Stimulated activated CD4-positive, alpha-beta T cell treated with anti-CD3 and anti-CD28 coated beads, Interleukin-15, amount 100 ng/mL, for 1 hour (primary cell): Measurements from ENCODE around the gene SLC6A20.
"Not testable (repeated sequence)": the region's sequence is repeated elsewhere in the genome, so short reads cannot be mapped to it uniquely, and the experiment has no call there.

Experiments
- DNase-seq, 2 donors: peaks; one replicate each; pipeline ENCODE4 v3.0.0-alpha.2; 2020; ENCODE audit warnings: low read depth in 1 of 2, low spot score in 1 of 2

Gene SLC6A20

DNA sequence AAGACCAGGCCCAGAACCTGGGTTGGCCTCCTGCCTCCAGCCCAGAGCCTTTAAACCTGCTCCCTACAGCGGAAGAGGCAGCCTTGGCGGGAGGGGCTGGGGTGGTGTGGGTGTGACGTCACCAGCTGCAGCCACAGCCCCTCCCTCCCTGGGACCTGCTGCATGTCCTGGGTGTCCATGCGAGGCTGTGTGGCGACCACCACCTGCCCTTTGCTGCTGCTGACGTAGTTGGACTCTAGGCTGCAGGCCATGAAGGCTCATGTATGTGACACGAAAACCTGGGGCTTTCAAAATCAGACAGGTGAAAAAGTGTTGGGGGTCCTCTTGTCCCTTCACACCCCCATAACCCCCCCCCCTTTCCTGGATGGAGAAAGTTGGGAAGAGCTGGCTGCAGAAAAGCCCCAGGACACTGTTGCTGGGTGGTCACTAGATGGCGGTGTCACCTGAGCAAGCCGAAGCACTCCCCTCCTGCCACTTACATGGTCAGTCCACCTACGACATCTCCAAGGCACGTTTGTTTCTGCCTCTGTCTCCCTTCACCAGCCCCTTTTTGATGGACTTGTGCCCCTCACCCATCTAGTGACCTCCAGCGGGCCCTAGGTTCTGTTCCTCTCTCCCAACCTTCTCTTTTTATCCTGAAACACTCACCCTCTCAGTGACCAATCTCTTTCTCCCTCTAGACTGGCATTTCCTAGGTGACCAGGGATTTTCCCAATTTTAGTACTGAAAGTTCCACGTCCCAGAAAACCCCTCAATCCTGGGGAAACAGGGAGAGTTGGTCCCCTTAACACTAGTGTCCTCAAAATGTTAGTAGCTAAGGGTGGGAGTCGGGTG lies 35.2 kb downstream of the SLC6A20 start:
- DNase-seq: peak in 1 of 2 donors; percentile 14

DNA sequence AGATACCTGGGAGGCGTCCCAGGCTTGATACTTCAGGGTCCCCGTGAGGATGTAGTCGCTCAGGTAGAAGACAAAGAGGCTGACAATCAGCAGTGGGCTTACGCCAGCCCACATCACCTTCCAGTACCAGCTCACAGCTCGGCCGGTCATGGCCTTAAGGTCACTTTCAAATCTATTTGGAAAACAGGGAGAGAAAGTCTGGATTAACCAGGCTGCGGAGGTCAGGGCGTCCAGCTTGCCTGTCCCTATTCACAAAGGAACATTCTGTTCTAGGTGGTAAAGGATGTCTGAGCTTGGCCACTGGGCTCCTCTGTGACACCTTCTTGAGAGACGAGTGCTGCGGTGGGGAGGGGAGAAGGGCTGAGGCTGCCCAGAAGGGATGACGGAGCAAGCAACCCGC lies 36.5 kb downstream of the SLC6A20 start:
- DNase-seq: no peak

DNA sequence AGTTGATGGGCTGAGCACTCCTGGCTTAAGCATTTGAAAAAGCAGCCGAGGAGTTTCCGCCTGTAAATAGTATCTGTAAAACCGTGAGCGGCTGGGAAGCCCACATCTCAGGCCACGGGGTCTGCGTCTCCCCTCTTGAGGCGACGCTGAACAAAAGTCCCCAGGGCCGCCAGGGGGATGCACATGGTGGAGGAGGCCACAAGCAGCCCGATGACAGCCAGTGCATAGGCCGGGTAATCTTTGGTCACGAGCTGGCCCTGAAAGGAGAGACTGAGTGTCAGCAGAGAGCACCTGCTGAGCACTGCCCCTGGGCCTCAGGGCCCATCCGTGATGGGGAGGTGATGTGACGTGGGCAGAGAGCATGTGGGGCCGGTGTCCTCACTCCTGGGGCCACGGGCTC lies 37.5 kb downstream of the SLC6A20 start:
- no peak for DNase-seq

DNA sequence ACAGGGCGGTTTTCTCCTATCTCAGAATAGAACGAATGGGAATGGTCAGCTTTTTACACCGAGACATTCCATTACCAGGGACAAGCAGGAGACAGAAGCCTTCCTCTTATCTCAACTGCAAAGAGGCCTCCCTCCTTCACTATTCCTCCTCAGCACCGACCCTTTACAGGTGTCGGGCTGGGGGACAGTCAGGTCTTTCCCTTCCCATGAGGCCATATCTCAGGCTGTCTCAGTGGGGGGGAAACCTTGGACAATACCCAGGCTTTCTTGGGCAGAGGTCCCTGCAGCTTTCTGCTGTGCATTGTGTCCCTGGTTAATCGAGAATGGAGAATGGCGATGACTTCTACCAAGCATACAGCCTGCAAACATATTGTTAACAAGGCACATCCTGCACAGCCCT lies 39.2 kb downstream of the SLC6A20 start:
- DNase-seq: not testable (repeated sequence)

DNA sequence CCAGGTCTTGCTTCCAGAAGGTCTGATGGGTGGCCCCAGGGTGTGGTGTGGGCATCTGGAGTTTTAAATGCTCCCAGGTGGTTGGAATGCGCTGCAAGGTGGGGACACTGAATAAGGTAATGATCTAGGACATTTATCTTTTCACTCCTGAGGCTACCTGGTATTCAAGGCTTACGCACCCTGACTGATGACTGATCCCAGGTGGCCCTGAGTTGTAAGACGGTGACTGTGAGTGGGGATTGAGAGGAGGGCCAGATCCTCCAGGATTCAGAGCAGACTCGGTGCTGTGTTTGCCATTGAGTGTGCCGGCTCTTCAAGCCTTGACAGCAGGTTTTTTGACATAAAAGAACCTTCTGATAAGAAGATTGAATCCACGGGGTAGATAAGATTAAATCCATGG lies 40.3 kb downstream of the SLC6A20 start:
- DNase-seq: no peak

GRCh38 chr3:45754461-45754860 lies 41.9 kb downstream of the SLC6A20 start:
- no peak for DNase-seq

GRCh38 chr3:45753095-45753494 lies 43.2 kb downstream of the SLC6A20 start:
- DNase-seq: no peak

DNA sequence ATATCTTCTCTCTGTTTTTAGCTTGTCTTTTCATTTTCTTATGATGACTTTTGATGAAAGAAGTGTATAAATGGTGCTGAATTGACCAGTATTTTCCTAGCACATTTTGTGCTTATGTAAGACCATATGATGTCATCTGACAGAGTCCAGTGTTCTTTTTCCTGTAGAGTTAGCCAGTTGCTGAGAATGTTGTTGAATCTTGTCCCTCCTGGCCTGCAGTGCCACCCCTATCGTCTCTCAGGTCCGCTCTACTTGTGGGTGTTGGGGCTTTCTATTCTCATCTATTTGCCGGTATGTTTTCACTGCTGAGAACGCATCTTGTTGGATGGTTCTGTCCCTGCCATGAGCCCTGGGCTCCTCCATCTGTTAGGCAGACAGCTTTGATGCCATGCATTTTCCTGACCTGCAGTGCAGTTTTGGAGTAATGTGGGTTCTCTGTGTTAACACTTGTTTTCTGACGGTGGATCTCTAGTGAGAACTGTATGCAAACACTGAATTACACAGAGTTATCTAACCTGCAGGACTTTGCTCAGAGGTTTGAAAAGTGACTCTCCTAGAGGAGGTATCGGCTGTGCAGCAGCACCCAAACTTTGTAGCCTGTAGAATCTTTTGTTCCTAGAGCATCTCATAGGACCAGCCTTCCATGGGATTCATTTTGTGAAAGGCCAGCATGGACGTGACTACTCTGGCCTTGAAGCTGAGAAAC lies 44.6 kb downstream of the SLC6A20 start:
- DNase-seq: no peak

GRCh38 chr3:45749880-45750279 lies 46.5 kb downstream of the SLC6A20 start:
- no peak for DNase-seq

- not testable (repeated sequence) for DNase-seq
Observed at GRCh38 chr3:45749036-45749600, 47.2 kb downstream of the SLC6A20 start.

DNA sequence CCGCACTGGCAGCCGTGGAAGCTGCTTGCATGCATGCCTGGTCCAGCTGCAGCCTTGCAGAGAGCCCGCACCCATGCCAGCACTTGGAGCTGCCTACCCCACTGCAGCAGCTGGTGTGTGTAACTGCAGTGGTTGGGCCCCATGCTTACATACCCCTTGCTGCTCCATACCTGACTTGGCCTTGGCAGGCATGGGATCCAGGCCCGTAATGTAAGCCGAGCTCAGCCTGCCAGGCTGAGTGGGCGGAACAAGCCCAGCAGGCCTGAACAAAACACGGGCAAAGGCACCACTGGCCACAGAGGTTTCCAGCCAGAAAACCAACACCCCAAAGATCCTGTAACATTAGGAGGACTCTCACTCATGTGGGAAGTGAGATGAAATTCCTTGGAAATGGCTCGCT lies 48.3 kb downstream of the SLC6A20 start:
- no peak for DNase-seq

DNA sequence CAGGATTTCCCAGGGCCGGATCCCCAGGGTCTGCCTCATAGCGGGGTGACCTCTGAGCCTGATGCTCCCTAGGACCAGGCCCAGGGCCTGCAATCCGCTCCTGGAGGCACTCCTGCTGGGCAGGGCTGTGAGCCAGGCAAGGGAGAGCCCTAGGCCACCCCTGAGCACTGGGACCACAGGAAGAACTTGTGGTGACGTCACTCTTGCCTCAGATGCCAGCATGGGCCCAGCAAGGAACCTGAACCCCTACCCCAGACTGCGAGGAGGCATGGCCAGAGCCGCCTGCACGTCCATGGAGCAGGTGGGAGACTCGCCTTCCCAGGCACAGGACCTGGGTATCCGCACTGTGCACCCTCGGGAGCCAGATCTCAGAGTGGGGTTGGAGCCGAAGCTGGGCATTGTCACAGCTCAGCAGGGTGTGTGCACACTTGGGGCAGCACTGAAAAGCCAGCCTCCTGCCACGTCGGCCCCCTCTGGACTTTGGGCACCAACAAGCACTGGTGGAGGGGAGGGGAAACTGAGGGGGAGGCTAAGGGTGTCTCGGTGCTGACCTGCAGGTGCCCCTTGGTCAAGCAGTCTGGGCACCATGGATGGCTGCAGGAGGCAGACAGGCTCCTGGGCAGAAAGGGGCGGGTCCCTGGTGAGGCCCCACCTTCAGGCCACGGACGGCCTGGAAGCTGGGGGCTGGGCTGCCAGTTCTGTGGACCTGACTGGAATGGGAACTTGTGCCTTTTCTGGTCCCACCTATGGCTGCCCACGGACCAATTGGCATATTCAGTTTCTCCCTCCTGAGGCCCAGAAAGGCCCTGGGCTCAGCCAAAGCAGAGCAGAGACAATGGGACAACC lies 49.3 kb downstream of the SLC6A20 start:
- DNase-seq: no peak

DNA sequence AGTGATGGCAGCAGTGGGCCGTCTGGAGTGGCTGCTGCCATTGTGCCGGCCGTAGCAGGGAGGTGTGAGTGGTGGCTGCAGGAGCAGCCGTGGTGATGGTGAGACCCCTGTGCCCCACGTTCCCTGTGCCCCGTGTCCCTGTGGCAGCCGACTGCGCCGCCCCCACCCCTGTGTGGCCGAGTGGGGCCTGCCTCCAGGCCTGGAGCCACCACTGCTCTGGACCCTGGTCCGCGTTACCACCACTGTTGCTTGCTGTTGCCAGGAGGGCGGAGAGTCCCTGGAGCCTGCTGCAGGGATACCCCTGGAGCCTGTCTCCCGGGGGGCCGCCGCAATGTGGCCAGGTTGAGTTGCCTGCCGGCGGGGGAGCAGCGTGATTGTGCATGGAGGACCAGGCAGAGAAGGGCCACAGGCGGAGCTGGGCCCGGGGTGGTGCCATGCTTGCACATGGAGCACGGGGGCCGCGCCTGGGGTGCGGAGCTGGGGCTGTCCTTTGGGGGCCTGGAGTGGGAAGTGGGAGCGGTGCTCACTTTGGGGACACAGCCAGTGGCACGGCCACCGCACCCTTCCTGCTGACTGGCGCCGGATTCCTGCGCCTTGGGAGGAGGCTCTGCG lies 50.1 kb downstream of the SLC6A20 start:
- DNase-seq: no peak

- DNase-seq: no peak
Observed at GRCh38 chr3:45742461-45743089, 53.8 kb downstream of the SLC6A20 start.

DNA sequence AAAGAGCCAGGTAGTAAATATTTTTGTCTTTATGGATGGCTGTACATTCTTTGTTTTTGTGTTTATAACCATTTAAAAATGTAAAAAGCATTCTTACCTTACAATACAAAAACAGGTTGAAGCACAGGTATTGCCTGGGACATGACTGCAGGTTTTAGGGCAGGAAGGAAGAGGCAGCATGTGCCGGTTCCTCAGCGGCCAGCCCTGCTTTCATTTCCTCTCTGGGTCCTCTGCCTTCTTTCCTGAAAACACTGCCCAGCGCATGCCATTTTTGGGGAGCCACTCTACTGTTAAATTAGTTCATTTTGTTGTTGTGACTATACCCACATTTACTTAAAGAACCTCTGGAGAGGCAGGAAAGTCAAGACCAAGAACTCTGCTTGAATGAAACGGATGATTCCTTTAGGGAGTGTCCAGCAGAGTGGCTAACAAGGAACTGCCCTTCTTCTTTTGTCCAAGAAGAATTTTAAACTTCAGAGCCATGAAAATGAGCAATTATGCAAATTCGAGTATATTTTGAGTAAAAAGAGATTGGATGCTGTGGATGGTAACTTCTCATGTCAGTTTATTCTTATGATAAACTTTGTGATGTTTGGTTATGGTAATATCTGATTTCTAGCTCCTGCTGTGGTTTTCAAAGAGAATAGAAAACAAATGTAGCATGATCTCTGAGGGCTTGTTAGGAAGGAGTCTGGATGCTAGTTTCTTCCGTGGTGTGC lies 54.4 kb downstream of the SLC6A20 start:
- no peak for DNase-seq

DNA sequence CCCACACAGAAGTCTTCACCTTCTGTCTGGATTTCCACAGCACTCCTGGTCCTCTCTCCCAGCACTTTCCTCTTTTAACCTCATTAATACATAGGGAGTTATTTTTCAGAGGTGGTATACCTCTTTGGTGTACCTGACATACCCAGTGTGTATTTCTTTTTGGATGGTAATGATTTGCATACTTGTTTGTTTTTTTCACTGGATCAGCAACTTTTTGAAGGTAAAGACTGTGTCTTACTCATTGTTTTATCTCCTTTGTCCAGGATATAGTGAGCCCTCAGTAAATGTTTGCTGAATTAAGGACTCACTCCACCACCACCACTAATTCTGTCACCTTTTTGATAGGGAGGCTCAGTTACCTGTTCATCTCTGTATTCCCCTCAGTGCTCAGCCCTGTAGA lies 55.1 kb downstream of the SLC6A20 start:
- no peak for DNase-seq

GRCh38 chr3:45739991-45740390 lies 56.3 kb downstream of the SLC6A20 start:
- no peak for DNase-seq

- DNase-seq: no peak
Observed at GRCh38 chr3:45737234-45737633, 59.1 kb downstream of the SLC6A20 start.

DNA sequence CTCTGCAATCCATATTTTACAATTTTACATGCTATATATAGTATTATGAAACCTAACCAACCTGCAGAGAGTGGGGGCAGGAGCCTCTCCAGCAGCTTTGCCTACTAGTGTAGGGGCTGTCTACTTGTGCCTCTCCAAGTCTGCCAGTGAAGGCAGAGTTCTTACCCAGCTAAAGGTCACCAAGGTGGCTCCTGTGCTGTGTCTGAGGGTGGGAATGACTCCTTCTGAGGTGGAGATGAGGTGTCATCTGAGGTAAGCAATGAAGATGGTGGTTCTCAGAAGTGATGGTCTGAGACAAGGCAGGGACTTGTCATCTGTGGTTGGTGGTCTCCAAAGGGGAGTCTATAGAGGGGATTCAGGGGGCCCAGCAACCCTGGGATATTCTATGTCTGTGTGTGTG lies 59.6 kb downstream of the SLC6A20 start:
- DNase-seq: no peak
